ENCODE data around the gene RPS6KA4. TPM values are rescaled to one million over a fixed set of nuclear protein-coding genes. Genes with fewer than 3 reads are reported as not detected.

The RPS6KA4 gene
- total and polyA plus RNA-seq, 8 donors: 7.4 to 18.8 (median 10.5) TPM

DNA sequence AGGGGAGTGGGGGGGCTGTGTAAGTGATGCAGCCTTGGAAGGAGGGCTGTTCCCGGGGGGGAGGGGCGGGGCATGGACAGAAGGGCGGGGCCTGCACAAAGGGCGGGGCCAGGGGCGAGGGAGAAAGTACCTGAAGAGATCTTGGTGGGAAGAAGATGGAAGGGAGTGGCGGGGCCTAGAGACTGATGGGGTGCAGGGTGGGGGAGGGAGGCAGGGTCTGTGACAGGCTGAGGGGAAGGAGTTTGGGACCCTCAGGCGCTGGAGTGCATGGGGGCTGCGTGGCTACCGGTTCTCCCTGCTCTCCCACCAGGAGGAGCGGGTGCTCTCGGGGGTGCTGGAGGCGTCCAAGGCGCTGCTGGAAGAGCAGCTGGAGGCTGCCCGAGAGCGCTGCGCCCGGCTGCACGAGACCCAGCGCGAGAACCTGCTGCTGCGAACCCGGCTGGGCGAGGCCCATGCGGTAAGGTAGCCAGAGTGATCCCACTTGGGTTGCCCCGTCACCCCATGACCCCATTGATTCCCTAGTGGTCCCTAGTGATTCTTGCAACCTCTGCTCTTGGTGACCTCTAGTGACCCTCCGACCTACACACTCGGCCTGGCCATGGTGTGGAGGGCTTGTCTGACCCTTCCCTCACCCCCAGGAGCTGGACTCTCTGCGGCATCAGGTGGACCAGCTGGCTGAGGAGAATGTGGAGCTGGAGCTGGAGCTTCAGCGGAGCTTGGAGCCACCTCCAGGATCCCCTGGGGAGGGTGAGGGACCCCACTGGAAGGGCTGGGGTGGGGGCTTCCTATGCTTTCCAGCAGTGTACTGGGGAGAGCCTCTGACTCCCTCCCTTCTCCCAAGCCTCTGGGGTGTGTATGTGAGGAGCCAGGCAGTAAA is 15.9 kb upstream of the RPS6KA4 start:
- ATAC-seq: peak in 3 of 4 donors; percentile 32 to 55 (median 49)
- no peak overlapping the region for H3K27ac ChIP-seq
- no peaks in the 10 kb centered on the region for H3K36me3 ChIP-seq
- TF ChIP-seq, protein P1, sequence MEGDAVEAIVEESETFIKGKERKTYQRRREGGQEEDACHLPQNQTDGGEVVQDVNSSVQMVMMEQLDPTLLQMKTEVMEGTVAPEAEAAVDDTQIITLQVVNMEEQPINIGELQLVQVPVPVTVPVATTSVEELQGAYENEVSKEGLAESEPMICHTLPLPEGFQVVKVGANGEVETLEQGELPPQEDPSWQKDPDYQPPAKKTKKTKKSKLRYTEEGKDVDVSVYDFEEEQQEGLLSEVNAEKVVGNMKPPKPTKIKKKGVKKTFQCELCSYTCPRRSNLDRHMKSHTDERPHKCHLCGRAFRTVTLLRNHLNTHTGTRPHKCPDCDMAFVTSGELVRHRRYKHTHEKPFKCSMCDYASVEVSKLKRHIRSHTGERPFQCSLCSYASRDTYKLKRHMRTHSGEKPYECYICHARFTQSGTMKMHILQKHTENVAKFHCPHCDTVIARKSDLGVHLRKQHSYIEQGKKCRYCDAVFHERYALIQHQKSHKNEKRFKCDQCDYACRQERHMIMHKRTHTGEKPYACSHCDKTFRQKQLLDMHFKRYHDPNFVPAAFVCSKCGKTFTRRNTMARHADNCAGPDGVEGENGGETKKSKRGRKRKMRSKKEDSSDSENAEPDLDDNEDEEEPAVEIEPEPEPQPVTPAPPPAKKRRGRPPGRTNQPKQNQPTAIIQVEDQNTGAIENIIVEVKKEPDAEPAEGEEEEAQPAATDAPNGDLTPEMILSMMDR (IDR thresholded peaks at IDR 0.05): no peak
- no peak for FAIRE-seq
- H3K9me3 ChIP-seq: no peaks in the 10 kb centered on the region
- DNase-seq: peak in 2 of 6 donors; percentile 49 to 75
- no peaks in the 10 kb centered on the region for H3K27me3 ChIP-seq
- 56 to 59% methylated on average over 28 to 29 of the region's 29 CpGs for WGBS, 2 donors
- peaks cover 0 to 4% (median 3%) of the 10 kb centered on the region in 3 donors for H3K4me1 ChIP-seq
- intact Hi-C loops (cut with DNase I): no loop called here
- peak overlapping the region in 2 of 4 donors; percentile 27 to 40 for H3K4me3 ChIP-seq

DNA sequence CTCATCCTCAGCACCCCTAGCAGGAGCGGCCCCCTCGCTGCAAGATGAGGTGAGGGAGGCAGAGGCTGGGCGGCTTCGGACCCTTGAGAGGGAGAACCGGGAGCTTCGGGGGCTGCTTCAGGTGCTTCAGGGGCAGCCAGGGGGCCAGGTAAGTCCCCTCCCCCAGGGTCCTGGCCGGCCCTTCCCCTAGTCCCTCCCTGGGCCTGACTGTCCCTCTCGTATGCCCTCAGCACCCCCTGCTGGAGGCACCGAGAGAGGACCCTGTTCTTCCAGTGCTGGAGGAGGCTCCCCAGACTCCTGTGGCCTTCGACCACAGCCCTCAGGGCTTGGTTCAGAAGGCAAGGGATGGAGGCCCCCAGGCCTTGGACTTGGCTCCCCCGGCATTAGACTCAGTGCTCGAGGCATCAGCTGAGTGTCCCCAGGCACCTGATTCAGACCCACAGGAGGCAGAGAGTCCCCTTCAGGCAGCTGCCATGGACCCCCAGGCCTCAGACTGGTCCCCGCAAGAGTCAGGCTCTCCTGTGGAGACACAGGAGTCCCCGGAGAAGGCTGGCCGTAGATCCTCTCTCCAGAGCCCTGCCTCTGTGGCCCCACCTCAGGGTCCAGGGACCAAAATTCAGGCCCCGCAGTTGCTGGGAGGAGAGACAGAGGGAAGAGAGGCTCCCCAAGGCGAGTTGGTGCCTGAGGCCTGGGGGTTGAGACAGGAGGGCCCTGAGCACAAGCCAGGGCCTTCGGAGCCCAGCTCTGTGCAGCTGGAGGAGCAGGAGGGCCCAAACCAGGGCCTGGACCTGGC is 15.0 kb upstream of the RPS6KA4 start:
- TF ChIP-seq, protein P1 (IDR thresholded peaks at IDR 0.05): no peak
- peaks cover 0 to 4% (median 3%) of the 10 kb centered on the region in 3 donors for H3K4me1 ChIP-seq
- H3K27ac ChIP-seq: no peak overlapping the region
- DNase-seq: peak in 2 of 6 donors; percentile 59 to 79
- no peaks in the 10 kb centered on the region for H3K27me3 ChIP-seq
- FAIRE-seq: no peak
- H3K36me3 ChIP-seq: no peaks in the 10 kb centered on the region
- intact Hi-C loops (cut with DNase I): no loop called here
- ATAC-seq: no peak
- no peaks in the 10 kb centered on the region for H3K9me3 ChIP-seq
- 70 to 71% methylated on average over 18 of the region's 18 CpGs for WGBS, 2 donors
- no peak overlapping the region for H3K4me3 ChIP-seq

DNA sequence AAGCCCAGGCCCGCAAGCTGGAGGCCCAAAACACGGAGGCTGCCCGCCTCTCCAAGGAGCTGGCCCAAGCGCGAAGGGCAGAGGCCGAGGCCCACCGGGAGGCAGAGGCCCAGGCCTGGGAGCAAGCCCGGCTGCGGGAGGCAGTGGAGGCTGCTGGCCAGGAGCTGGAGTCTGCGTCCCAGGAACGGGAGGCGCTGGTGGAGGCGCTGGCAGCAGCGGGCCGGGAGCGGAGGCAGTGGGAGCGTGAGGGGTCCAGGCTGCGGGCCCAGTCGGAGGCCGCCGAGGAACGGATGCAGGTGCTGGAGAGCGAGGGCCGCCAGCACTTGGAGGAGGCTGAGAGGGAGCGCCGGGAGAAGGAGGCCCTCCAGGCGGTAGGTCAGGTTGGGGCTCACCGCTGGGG is 14.2 kb upstream of the RPS6KA4 start:
- Histone ChIP-seq H3K27me3 (no peaks in the 10 kb centered on the region), H3K4me3 (no peak overlapping the region), H3K4me1 (peaks cover 0 to 4% (median 3%) of the 10 kb centered on the region in 3 donors), H3K36me3 (no peaks in the 10 kb centered on the region), H3K9me3 (no peaks in the 10 kb centered on the region), H3K27ac (no peak overlapping the region)
- TF ChIP-seq, protein P1 (IDR thresholded peaks at IDR 0.05): no peak
- intact Hi-C loops (cut with DNase I): no loop called here
- no peak for DNase-seq
- WGBS, 2 donors: 94 to 96% methylated on average over 28 of the region's 28 CpGs
- no peak for ATAC-seq
- no peak for FAIRE-seq

DNA sequence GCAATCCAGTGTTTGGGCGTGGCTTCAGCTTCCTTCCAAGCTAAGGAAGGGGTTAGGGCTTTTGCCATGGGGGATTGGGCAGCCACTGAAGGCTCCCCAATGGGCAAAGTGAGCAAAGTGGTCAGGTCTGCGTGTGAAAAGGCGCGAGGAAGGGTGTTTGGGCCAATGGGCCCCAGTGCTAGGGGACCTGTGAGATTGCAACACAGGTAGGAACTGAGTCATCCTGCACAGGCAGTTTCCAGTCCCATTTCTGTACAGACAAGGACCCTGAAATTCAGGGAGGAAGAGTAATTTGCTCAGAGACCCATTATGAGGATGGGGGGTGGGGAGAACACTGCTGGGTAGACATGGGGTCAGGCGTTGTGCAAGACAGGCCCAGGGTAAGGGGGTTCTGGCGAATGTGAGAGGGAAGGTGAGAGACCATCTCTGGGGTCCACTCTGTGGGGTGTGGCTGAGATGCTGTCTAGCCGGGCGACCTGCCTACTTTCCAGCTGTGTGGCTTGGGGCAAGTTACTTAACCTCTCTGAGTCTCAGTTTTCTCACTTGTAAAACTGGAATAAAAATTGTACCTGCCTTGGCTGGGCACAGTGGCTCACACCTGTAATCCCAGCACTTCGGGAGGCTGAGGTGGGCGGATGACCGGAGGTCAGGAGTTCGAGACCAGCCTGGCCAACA is 11.6 kb upstream of the RPS6KA4 start:
- 83 to 91% methylated on average over 12 of the region's 12 CpGs for WGBS, 2 donors
- Histone ChIP-seq H3K27me3 (no peaks in the 10 kb centered on the region), H3K27ac (no peak overlapping the region), H3K36me3 (no peaks in the 10 kb centered on the region), H3K4me3 (no peak overlapping the region), H3K4me1 (no peaks in the 10 kb centered on the region), H3K9me3 (no peaks in the 10 kb centered on the region)
- TF ChIP-seq, protein P1 (IDR thresholded peaks at IDR 0.05): no peak
- DNase-seq: no peak
- intact Hi-C loops (cut with DNase I): no loop called here
- no peak for ATAC-seq
- FAIRE-seq: no peak

Data from pancreas (tissue), 10 donors.